Measurements from ENCODE around the gene HOXD3.

- TF ChIP-seq CTCF (IDR thresholded peaks at IDR 0.05) (no peak), POLR2A (IDR thresholded peaks at IDR 0.05) (no peak)
These were observed 4.9 kb downstream of the HOXD3 start for GRCh38 chr2:176161825-176162626.

All from lower leg skin (tissue), 3 donors.